ENCODE measurements around the gene HBS1L. TPM values are rescaled to one million over a fixed set of nuclear protein-coding genes. Genes with fewer than 3 reads are reported as not detected.

The HBS1L gene
- total and polyA plus RNA-seq, 9 of the 15 experiments (the other 6 are each of a cell fraction or from before 2014, with no cell fraction given): 101 to 199 (median 145) TPM

DNA sequence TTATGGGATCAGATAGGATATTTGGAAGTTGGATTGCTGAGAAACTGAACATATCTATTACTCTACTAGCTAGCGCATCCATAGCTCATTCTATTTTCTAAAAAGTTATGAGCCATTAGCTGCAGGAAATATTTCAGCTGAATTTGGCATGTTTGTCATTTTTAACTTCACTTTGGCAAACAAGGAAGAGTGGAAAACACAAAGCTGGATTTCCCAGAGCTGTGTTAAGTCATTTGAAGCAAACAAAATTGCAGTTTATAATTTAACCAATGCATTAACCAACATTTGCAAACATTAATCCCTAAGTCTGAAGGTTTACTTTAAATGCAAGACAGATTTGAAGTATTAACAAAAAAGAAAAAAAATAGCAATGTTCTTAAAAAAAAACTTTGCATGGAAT lies 105.9 kb downstream of the HBS1L start:
- 89% methylated on average over 1 of the region's 1 CpG for WGBS (ENCODE audit: insufficient coverage, low coverage, missing lambda C conversion rate)
- Histone ChIP-seq H3K4me2 (ENCODE audit: insufficient read depth, low read length) (no peak overlapping the region), H3K4me1 (replicated peaks in 1 of 2; ENCODE audit: control insufficient read depth in 2 of 2, insufficient read depth in 2 of 2, low read length in 2 of 2) (no peaks in the 10 kb centered on the region; a peak in 1 of 5 replicates), H3K9ac (ENCODE audit: insufficient read depth in 1 of 2, low read depth in 2 of 2, low read length in 2 of 2) (no peak overlapping the region), H3K4me3 (no peak overlapping the region), H3K36me3 (ENCODE audit: control insufficient read depth, insufficient read depth, low read length) (no peaks in the 10 kb centered on the region), H3K9me3 (replicated peaks; ENCODE audit: control insufficient read depth, insufficient read depth, low read depth, low read length) (no peaks in the 10 kb centered on the region), H3K79me2 (ENCODE audit: control insufficient read depth, insufficient read depth, low read length) (no peaks in the 10 kb centered on the region), H4K20me1 (replicated peaks; ENCODE audit: control insufficient read depth, insufficient read depth, low read length) (no peaks in the 10 kb centered on the region), H2AFZ (ENCODE audit: low read depth, low read length) (no peak overlapping the region), H3K27me3 (ENCODE audit: control insufficient read depth in 2 of 2, insufficient read depth in 2 of 2, low read length in 2 of 2) (no peaks in the 10 kb centered on the region), H3K9me1 (ENCODE audit: control insufficient read depth, insufficient read depth, low read length) (no peaks in the 10 kb centered on the region), H3K27ac (ENCODE audit: extremely low read depth, low read depth, low read length) (no peak overlapping the region)
- TF ChIP-seq MTA1 (IDR thresholded peaks at IDR 0.05; ENCODE audit: borderline replicate concordance): no peak
- TF ChIP-seq SRSF7 (optimal IDR thresholded peaks at IDR 0.05; ENCODE audit: low read depth, low read length): no peak
- TF ChIP-seq NR2C1 (IDR thresholded peaks at IDR 0.05): no peak
- TF ChIP-seq NR2C1 (tag; IDR thresholded peaks at IDR 0.05): no peak
- no peak for TF ChIP-seq HSF4 (CRISPR knock-in tag; IDR thresholded peaks at IDR 0.05; ENCODE audit: borderline replicate concordance)
- TF ChIP-seq SREBF1 (IDR thresholded peaks at IDR 0.05; ENCODE audit: borderline replicate concordance, low read depth, low read length): no peak
- TF ChIP-seq, protein P1, sequence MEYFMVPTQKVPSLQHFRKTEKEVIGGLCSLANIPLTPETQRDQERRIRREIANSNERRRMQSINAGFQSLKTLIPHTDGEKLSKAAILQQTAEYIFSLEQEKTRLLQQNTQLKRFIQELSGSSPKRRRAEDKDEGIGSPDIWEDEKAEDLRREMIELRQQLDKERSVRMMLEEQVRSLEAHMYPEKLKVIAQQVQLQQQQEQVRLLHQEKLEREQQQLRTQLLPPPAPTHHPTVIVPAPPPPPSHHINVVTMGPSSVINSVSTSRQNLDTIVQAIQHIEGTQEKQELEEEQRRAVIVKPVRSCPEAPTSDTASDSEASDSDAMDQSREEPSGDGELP (CRISPR knock-in tag; IDR thresholded peaks at IDR 0.05; ENCODE audit: borderline replicate concordance): no peak
- TF ChIP-seq ZNF212 (CRISPR knock-in tag; IDR thresholded peaks at IDR 0.05): no peak
- no peak for TF ChIP-seq MAFK (IDR thresholded peaks at IDR 0.05; ENCODE audit: low read length)
- TF ChIP-seq SMAD3 (CRISPR knock-in tag; conservative IDR thresholded peaks at IDR 0.05): no peak
- TF ChIP-seq ZFPM2 (CRISPR knock-in tag; IDR thresholded peaks at IDR 0.05): no peak
- TF ChIP-seq, protein P2, sequence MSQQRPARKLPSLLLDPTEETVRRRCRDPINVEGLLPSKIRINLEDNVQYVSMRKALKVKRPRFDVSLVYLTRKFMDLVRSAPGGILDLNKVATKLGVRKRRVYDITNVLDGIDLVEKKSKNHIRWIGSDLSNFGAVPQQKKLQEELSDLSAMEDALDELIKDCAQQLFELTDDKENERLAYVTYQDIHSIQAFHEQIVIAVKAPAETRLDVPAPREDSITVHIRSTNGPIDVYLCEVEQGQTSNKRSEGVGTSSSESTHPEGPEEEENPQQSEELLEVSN (IDR thresholded peaks at IDR 0.05; ENCODE audit: borderline replicate concordance in 1 of 2, extremely low read depth in 1 of 2, insufficient read depth in 1 of 2, insufficient read length in 1 of 2, low read depth in 1 of 2, low read length in 1 of 2, poor library complexity in 1 of 2, severe bottlenecking in 1 of 2): no peak
- TF ChIP-seq MEF2A (IDR thresholded peaks at IDR 0.05; ENCODE audit: control insufficient read depth, low read depth, low read length): no peak
- TF ChIP-seq ZKSCAN1 (IDR thresholded peaks at IDR 0.05; ENCODE audit: low read depth, low read length): no peak
- TF ChIP-seq FOXK1 (CRISPR knock-in tag; IDR thresholded peaks at IDR 0.05; ENCODE audit: borderline replicate concordance): no peak
- TF ChIP-seq CC2D1A (IDR thresholded peaks at IDR 0.05): no peak
- no peak for TF ChIP-seq HDAC3 (IDR thresholded peaks at IDR 0.05; ENCODE audit: borderline replicate concordance, partially characterized antibody)
- TF ChIP-seq RFX5 (IDR thresholded peaks at IDR 0.05; ENCODE audit: low read depth, low read length): no peak
- TF ChIP-seq, protein P3, sequence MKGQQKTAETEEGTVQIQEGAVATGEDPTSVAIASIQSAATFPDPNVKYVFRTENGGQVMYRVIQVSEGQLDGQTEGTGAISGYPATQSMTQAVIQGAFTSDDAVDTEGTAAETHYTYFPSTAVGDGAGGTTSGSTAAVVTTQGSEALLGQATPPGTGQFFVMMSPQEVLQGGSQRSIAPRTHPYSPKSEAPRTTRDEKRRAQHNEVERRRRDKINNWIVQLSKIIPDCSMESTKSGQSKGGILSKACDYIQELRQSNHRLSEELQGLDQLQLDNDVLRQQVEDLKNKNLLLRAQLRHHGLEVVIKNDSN (CRISPR knock-in tag; IDR thresholded peaks at IDR 0.05): no peak
- BruUV-seq (replicated peaks): no TSS peak
- ChIA-PET CTCF (ENCODE audit: low intra/inter-chr PET ratio) (interaction anchor here (0.6 kb wide), 1 partner anchor 851 kb away, joined by 4 read pairs; no protein-coding TSS in a partner anchor), POLR2A (interaction anchor here (1.6 kb wide), 1 partner anchor 8 kb away, joined by 5 read pairs; no protein-coding TSS in a partner anchor)
- ATAC-seq (no peak), DNase-seq (ENCODE audit: extremely low read depth in 1 of 4, low spot score in 3 of 4) (no peak), FAIRE-seq (no peak)
- intact Hi-C loops (cut with micrococcal nuclease) (loop anchor here (10.0 kb wide), 2 partner anchors 294 to 1024 kb away; no protein-coding TSS in a partner anchor), in situ Hi-C loops (cut with MboI) (no loop called here)
